CD14-positive monocyte (primary cell): ENCODE measurements around the gene DRD1. TPM values are rescaled to one million over a fixed set of nuclear protein-coding genes. Genes with fewer than 3 reads are reported as not detected.
"Not testable (repeated sequence)": the region's sequence is repeated elsewhere in the genome, so short reads cannot be mapped to it uniquely, and the experiment has no call there.

ENCODE experiments used
- DNase-seq, 3 donors: peaks; one replicate each; pipeline ENCODE4 v3.0.0-alpha.2; 2011 to 2022
- H2AFZ ChIP-seq: 2 replicates; pipeline ENCODE4 v1.6.0; 2012; ENCODE audit warnings: mild to moderate bottlenecking, low read depth, low read length, inconsistent platforms; ENCODE audit not compliant: insufficient read depth, poor library complexity, severe bottlenecking
- H3K27ac ChIP-seq, 2 donors: 1 replicate in 1 of 2; 2 replicates in 1 of 2; pipeline ENCODE4 v1.5.1; 2012 to 2013; ENCODE audit warnings: low read length in 2 of 2, control low read depth in 1 of 2, inconsistent platforms in 1 of 2, low read depth in 1 of 2, mild to moderate bottlenecking in 1 of 2
- H3K27me3 ChIP-seq, 2 donors: one replicate each; pipeline versions ENCODE4 v1.6.0 to v1.6.1; 2011 to 2013; ENCODE audit warnings: low read length in 2 of 2; ENCODE audit not compliant: control insufficient read depth in 2 of 2, insufficient read depth in 2 of 2
- H3K36me3 ChIP-seq, 2 donors: replicated peaks in 1 of 2; 1 replicate in 1 of 2; 2 replicates in 1 of 2; pipeline versions ENCODE4 v1.5.1 to v1.6.1; 2012 to 2013; ENCODE audit warnings: low read length in 2 of 2, control low read depth in 1 of 2, inconsistent platforms in 1 of 2, mild to moderate bottlenecking in 1 of 2; ENCODE audit not compliant: insufficient read depth in 2 of 2, control insufficient read depth in 1 of 2
- H3K4me1 ChIP-seq, 2 donors: 1 replicate in 1 of 2; 2 replicates in 1 of 2; pipeline versions ENCODE4 v1.5.1 to v1.6.1; 2012 to 2013; ENCODE audit warnings: low read length in 2 of 2, control low read depth in 1 of 2, inconsistent platforms in 1 of 2, mild to moderate bottlenecking in 1 of 2, moderate library complexity in 1 of 2; ENCODE audit not compliant: insufficient read depth in 2 of 2, control insufficient read depth in 1 of 2
- H3K4me2 ChIP-seq: replicated peaks from 2 replicates; pipeline ENCODE3; 2012; ENCODE audit warnings: low read length, moderate library complexity, mild to moderate bottlenecking; ENCODE audit not compliant: poor library complexity, severe bottlenecking; ENCODE audit errors: extremely low read depth
- H3K4me3 ChIP-seq, 3 experiments: fragments of 200-600 bp in 1 of 3; sonication (generic) in 1 of 3; replicated peaks in 1 of 3; 1 replicate in 2 of 3; 2 replicates in 1 of 3; pipeline ENCODE4 v1.5.1; 2011 to 2013; ENCODE audit warnings: low read length in 3 of 3, mild to moderate bottlenecking in 3 of 3, control low read depth in 2 of 3, low read depth in 2 of 3, inconsistent platforms in 1 of 3, moderate library complexity in 1 of 3
- H3K79me2 ChIP-seq: 2 replicates; pipeline ENCODE4 v1.6.0; 2012; ENCODE audit warnings: mild to moderate bottlenecking, control low read depth, inconsistent platforms, low read length, moderate library complexity; ENCODE audit not compliant: insufficient read depth
- H3K9ac ChIP-seq: 2 replicates; pipeline ENCODE4 v1.6.0; 2017; ENCODE audit warnings: low read length, mild to moderate bottlenecking; ENCODE audit not compliant: insufficient read depth, poor library complexity, severe bottlenecking
- H3K9me3 ChIP-seq, 2 donors: replicated peaks in 1 of 2; 1 replicate in 1 of 2; 2 replicates in 1 of 2; pipeline versions ENCODE4 v1.5.1 to v1.6.1; 2012 to 2013; ENCODE audit warnings: low read length in 2 of 2, control low read depth in 1 of 2; ENCODE audit not compliant: control insufficient read depth in 1 of 2, insufficient read depth in 1 of 2
- H4K20me1 ChIP-seq: 2 replicates; pipeline ENCODE4 v1.6.0; 2012; ENCODE audit warnings: mild to moderate bottlenecking, low read length, control low read depth, moderate library complexity; ENCODE audit not compliant: insufficient read depth
- H3K27ac Mint-ChIP-seq, 7 donors: one replicate each; pipeline ENCODE4 v1.8.0; 2020; ENCODE audit warnings: mild to moderate bottlenecking in 7 of 7, mixed read lengths in 7 of 7, moderate library complexity in 6 of 7, inconsistent platforms in 2 of 7
- H3K27me3 Mint-ChIP-seq, 3 donors: one replicate each; pipeline ENCODE4 v1.8.0; 2021 to 2022; ENCODE audit warnings: low read depth in 3 of 3, mild to moderate bottlenecking in 3 of 3, mixed read lengths in 3 of 3, moderate library complexity in 3 of 3, inconsistent platforms in 1 of 3
- H3K36me3 Mint-ChIP-seq, 2 donors: one replicate each; pipeline ENCODE4 v1.8.0; 2020; ENCODE audit warnings: mixed read lengths in 2 of 2, inconsistent platforms in 1 of 2, mild to moderate bottlenecking in 1 of 2
- H3K4me1 Mint-ChIP-seq: one replicate; pipeline ENCODE4 v1.8.0; 2020; ENCODE audit warnings: mild to moderate bottlenecking, mixed read lengths
- H3K4me3 Mint-ChIP-seq, 2 donors: one replicate each; pipeline ENCODE4 v1.8.0; 2020; ENCODE audit warnings: mild to moderate bottlenecking in 2 of 2, mixed read lengths in 2 of 2, moderate library complexity in 1 of 2
- H3K9me3 Mint-ChIP-seq, 7 donors: one replicate each; pipeline ENCODE4 v1.8.0; 2020 to 2022; ENCODE audit warnings: mixed read lengths in 7 of 7, mild to moderate bottlenecking in 6 of 7, moderate library complexity in 6 of 7, inconsistent platforms in 2 of 7
- WGBS: methylation state at CpG from one replicate; pipeline ENCODE4 v1.1.5; 2013; ENCODE audit warnings: missing lambda C conversion rate; ENCODE audit not compliant: insufficient coverage; 5-methylcytosine and 5-hydroxymethylcytosine counted together
- intact Hi-C, 2 donors: fragments of 100-400 bp; cut with micrococcal nuclease; formaldehyde crosslinking; loops; one replicate each; pipeline versions ENCODE4 v1.15.0 to v1.15.1; 2023
- polyA plus RNA-seq, 3 donors: library from polyadenylated mRNA; depleted of rRNA in 1 of 3; unstranded in 2 of 3; stranded (reverse) in 1 of 3; fragments of 300-500 nt in 2 of 3; fragments of >200 nt in 1 of 3; fragmentation: Illumina TruSeq in 2 of 3; gene quantifications; 1 replicate in 2 of 3; 2 replicates in 1 of 3; pipeline ENCODE4 v1.2.3, GENCODE V29; 2012 to 2021
- TF ChIP-seq, protein P1 (sequence below): fragments of 200-600 bp; IDR thresholded peaks from one replicate; pipeline ENCODE4 v1.8.0; 2022; ENCODE audit warnings: antibody characterized with exemption, mild to moderate bottlenecking

Gene DRD1
- polyA plus RNA-seq, 3 donors, result not detected

DNA sequence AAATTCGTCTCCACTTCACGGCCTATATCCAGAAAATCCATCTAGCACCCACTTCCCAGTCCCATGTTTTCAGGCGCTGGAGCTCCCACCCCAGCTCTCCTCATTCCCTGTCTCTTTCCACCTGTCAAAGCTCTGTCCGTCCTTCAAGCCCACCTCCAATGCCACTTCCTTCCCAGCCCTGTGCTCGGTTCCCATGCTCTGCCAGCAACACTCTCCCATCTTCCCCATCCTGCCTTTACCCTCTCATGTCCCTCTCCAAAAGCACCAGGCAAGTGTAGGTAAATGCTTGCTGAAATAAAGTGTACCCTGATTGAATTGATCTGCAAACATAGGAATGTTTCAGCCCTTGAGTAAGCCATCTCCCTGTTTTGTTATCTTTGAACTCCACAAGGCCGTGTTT lies 9.2 kb downstream of the DRD1 start:
- H3K79me2 ChIP-seq, result no peaks in the 10 kb centered on the region
- H3K4me3 ChIP-seq, result no peak overlapping the region
- no peak overlapping the region for H3K4me2 ChIP-seq
- no peaks in the 10 kb centered on the region for H3K36me3 Mint-ChIP-seq
- no peak for DNase-seq
- H3K36me3 ChIP-seq, result no peaks in the 10 kb centered on the region
- no peak overlapping the region for H3K27ac ChIP-seq
- H3K9me3 Mint-ChIP-seq, result peaks cover 0 to 2% (median 0%) of the 10 kb centered on the region in 7 donors
- WGBS, result 92% methylated on average over 2 of the region's 6 CpGs
- no peak overlapping the region for H3K4me3 Mint-ChIP-seq
- no peak overlapping the region for H3K9ac ChIP-seq
- peak overlapping the region in 1 of 7 donors; percentile 85 for H3K27ac Mint-ChIP-seq
- no peaks in the 10 kb centered on the region for H3K9me3 ChIP-seq
- intact Hi-C loops, result no loop called here
- H3K4me1 Mint-ChIP-seq, result no peaks in the 10 kb centered on the region
- TF ChIP-seq, protein P1, sequence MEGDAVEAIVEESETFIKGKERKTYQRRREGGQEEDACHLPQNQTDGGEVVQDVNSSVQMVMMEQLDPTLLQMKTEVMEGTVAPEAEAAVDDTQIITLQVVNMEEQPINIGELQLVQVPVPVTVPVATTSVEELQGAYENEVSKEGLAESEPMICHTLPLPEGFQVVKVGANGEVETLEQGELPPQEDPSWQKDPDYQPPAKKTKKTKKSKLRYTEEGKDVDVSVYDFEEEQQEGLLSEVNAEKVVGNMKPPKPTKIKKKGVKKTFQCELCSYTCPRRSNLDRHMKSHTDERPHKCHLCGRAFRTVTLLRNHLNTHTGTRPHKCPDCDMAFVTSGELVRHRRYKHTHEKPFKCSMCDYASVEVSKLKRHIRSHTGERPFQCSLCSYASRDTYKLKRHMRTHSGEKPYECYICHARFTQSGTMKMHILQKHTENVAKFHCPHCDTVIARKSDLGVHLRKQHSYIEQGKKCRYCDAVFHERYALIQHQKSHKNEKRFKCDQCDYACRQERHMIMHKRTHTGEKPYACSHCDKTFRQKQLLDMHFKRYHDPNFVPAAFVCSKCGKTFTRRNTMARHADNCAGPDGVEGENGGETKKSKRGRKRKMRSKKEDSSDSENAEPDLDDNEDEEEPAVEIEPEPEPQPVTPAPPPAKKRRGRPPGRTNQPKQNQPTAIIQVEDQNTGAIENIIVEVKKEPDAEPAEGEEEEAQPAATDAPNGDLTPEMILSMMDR, result no peak
- H3K27me3 ChIP-seq, result peaks cover 8 to 21% of the 10 kb centered on the region in 2 donors
- no peaks in the 10 kb centered on the region for H3K4me1 ChIP-seq
- H2AFZ ChIP-seq, result no peak overlapping the region
- H4K20me1 ChIP-seq, result no peaks in the 10 kb centered on the region
- peaks cover 11 to 21% (median 18%) of the 10 kb centered on the region in 3 donors for H3K27me3 Mint-ChIP-seq

DNA sequence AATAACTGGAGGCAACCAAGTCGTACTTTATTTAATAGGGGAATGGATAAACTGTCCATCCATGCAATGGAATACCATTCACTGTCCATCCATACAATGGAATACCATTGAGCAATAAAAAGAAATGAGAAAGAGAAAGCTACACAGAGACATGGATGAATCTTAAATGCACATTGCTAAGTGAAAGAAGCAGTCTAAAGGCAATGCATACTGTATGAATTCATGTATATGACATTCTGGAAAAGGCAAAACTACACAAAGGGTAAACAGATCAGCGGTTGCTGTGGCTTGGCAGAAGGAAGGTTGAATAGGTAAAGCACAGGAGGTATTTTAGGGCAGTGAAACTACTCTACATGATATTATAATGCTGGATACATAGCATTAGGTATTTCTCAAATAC lies 16.2 kb downstream of the DRD1 start:
- WGBS, result no CpG with 5 or more reads among the region's 2 CpGs
- intact Hi-C loops, result no loop called here
- no peaks in the 10 kb centered on the region for H4K20me1 ChIP-seq
- DNase-seq, result no peak
- peaks cover 0 to 2% of the 10 kb centered on the region in 2 donors for H3K27me3 ChIP-seq
- no peak overlapping the region for H3K4me3 Mint-ChIP-seq
- H3K27ac Mint-ChIP-seq, result no peak overlapping the region
- H3K4me1 ChIP-seq, result no peaks in the 10 kb centered on the region
- no peaks in the 10 kb centered on the region for H3K36me3 ChIP-seq
- H3K9me3 Mint-ChIP-seq, result peaks cover 0 to 2% (median 0%) of the 10 kb centered on the region in 7 donors
- H3K9me3 ChIP-seq, result no peaks in the 10 kb centered on the region
- no peak overlapping the region for H3K9ac ChIP-seq
- no peaks in the 10 kb centered on the region for H3K79me2 ChIP-seq
- H3K27me3 Mint-ChIP-seq, result peaks cover 2 to 6% (median 5%) of the 10 kb centered on the region in 3 donors
- TF ChIP-seq, protein P1, result no peak
- H3K4me2 ChIP-seq, result no peak overlapping the region
- H3K4me3 ChIP-seq, result no peak overlapping the region
- no peak overlapping the region for H3K27ac ChIP-seq
- H2AFZ ChIP-seq, result no peak overlapping the region
- no peaks in the 10 kb centered on the region for H3K4me1 Mint-ChIP-seq
- no peaks in the 10 kb centered on the region for H3K36me3 Mint-ChIP-seq

DNA sequence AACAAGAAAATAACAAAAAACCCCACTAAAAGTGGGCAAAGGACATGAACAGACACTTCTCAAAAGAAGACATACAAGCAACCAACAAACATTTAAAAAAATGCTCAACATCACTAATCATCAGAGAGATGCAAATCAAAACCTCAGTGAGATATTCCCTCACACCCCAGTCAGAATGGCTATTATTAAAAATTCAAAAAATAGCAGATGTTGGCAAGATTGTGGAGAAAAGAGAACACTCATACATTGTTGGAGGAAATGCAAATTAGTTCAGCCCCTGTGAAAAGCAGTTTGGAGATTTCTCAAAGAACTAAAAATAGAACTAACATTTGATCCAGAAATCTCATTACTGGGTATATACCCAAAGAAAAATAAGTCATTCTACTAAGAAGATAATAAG lies 19.4 kb downstream of the DRD1 start:
- H3K27me3 Mint-ChIP-seq, H3K4me1 ChIP-seq, intact Hi-C loops: not testable (repeated sequence)

More for the DNA sequence above, 19.4 kb downstream of the DRD1 start:
- not testable (repeated sequence) for H3K9me3 ChIP-seq, H3K79me2 ChIP-seq, H3K27ac Mint-ChIP-seq, H3K4me1 Mint-ChIP-seq, H2AFZ ChIP-seq, H3K27ac ChIP-seq, H3K36me3 ChIP-seq, H3K9ac ChIP-seq, H3K4me2 ChIP-seq, H3K27me3 ChIP-seq, H3K36me3 Mint-ChIP-seq, H4K20me1 ChIP-seq, H3K4me3 Mint-ChIP-seq, H3K9me3 Mint-ChIP-seq, H3K4me3 ChIP-seq, DNase-seq
